Measurements from ENCODE around the gene PARD3B.

GRCh38 chr2:205462681-205463345 is 917.5 kb downstream of the PARD3B start:
- no peak for TF ChIP-seq GATA3 (IDR thresholded peaks at IDR 0.05; ENCODE audit: low read depth, low read length)
- TF ChIP-seq GATA2 (IDR thresholded peaks at IDR 0.05; ENCODE audit: low read depth, low read length): no peak

All from SH-SY5Y (cell line).